Progenitor cell of endocrine pancreas (in vitro differentiated cells): Measurements from ENCODE around the gene DNAJA4. TPM values are rescaled to one million over a fixed set of nuclear protein-coding genes. Genes with fewer than 3 reads are reported as not detected.
"Not testable (repeated sequence)": the region's sequence is repeated elsewhere in the genome, so short reads cannot be mapped to it uniquely, and the experiment has no call there.

ENCODE experiments used
- DNase-seq: peaks from one replicate; pipeline ENCODE4 v3.0.0; 2021; ENCODE audit warnings: low spot score; ENCODE audit not compliant: unreplicated experiment
- H3K27ac Mint-ChIP-seq: 2 replicates; pipeline ENCODE4 v1.8.0; 2021; ENCODE audit warnings: mild to moderate bottlenecking, moderate library complexity, mixed read lengths
- H3K27me3 Mint-ChIP-seq: 2 replicates; pipeline ENCODE4 v1.8.0; 2021; ENCODE audit warnings: mixed read lengths
- H3K36me3 Mint-ChIP-seq: 2 replicates; pipeline ENCODE4 v1.8.0; 2022; ENCODE audit warnings: mixed read lengths; ENCODE audit not compliant: insufficient read depth
- H3K4me1 Mint-ChIP-seq: 2 replicates; pipeline ENCODE4 v1.8.0; 2021; ENCODE audit warnings: low read depth, mixed read lengths
- H3K4me3 Mint-ChIP-seq: 2 replicates; pipeline ENCODE4 v1.8.0; 2021; ENCODE audit warnings: low read depth, mild to moderate bottlenecking, moderate library complexity, mixed read lengths
- H3K9me3 Mint-ChIP-seq: 2 replicates; pipeline ENCODE4 v1.8.0; 2021; ENCODE audit warnings: low read depth, mixed read lengths
- CTCF ChIP-seq: fragments of 200-600 bp; sonication (generic); IDR thresholded peaks from one replicate; pipeline ENCODE4 v1.5.0; 2021; ENCODE audit warnings: antibody characterized with exemption, mild to moderate bottlenecking; ENCODE audit not compliant: unreplicated experiment
- total RNA-seq: library from RNA; stranded (reverse); gene quantifications from 2 replicates; pipeline ENCODE4 v1.2.1, GENCODE V29; 2021

The DNAJA4 gene
- total RNA-seq, 1 donor from 2014 or later: 4.8 TPM

- no peak overlapping the region for H3K4me3 Mint-ChIP-seq
- no peak for TF ChIP-seq CTCF
- no peaks in the 10 kb centered on the region for H3K36me3 Mint-ChIP-seq
- DNase-seq: no peak
- H3K27me3 Mint-ChIP-seq: peaks cover 3% of the 10 kb centered on the region
- peaks cover 9% of the 10 kb centered on the region for H3K4me1 Mint-ChIP-seq
- no peaks in the 10 kb centered on the region for H3K9me3 Mint-ChIP-seq
- no peak overlapping the region for H3K27ac Mint-ChIP-seq
Measured at GRCh38 chr15:78243491-78243941, 20.8 kb upstream of the DNAJA4 start.

- no peak overlapping the region for H3K4me3 Mint-ChIP-seq
- TF ChIP-seq CTCF: no peak
Measured at GRCh38 chr15:78244101-78244500, 20.3 kb upstream of the DNAJA4 start.

GRCh38 chr15:78244893-78245292 is 19.5 kb upstream of the DNAJA4 start:
- Mint-ChIP-seq H3K27me3 (peaks cover 3% of the 10 kb centered on the region), H3K4me1 (peaks cover 9% of the 10 kb centered on the region), H3K4me3 (no peak overlapping the region), H3K36me3 (no peaks in the 10 kb centered on the region), H3K9me3 (no peaks in the 10 kb centered on the region), H3K27ac (no peak overlapping the region)
- no peak for DNase-seq
- no peak for TF ChIP-seq CTCF

More at GRCh38 chr15:78244101-78244500, 20.3 kb upstream of the DNAJA4 start:
- H3K9me3 Mint-ChIP-seq: no peaks in the 10 kb centered on the region
- no peaks in the 10 kb centered on the region for H3K36me3 Mint-ChIP-seq
- peaks cover 9% of the 10 kb centered on the region for H3K4me1 Mint-ChIP-seq
- peaks cover 3% of the 10 kb centered on the region for H3K27me3 Mint-ChIP-seq
- DNase-seq: no peak
- H3K27ac Mint-ChIP-seq: no peak overlapping the region

GRCh38 chr15:78245392-78245791 is 19.0 kb upstream of the DNAJA4 start:
- DNase-seq, H3K4me3 Mint-ChIP-seq, H3K27ac Mint-ChIP-seq, H3K9me3 Mint-ChIP-seq, H3K4me1 Mint-ChIP-seq, H3K27me3 Mint-ChIP-seq, H3K36me3 Mint-ChIP-seq: not testable (repeated sequence)

- not testable (repeated sequence) for H3K9me3 Mint-ChIP-seq, H3K36me3 Mint-ChIP-seq, H3K4me3 Mint-ChIP-seq, DNase-seq, H3K27me3 Mint-ChIP-seq, H3K27ac Mint-ChIP-seq, H3K4me1 Mint-ChIP-seq
Measured at GRCh38 chr15:78245976-78246620, 18.3 kb upstream of the DNAJA4 start.

GRCh38 chr15:78247911-78248310 is 16.5 kb upstream of the DNAJA4 start:
- no peaks in the 10 kb centered on the region for H3K9me3 Mint-ChIP-seq
- H3K27me3 Mint-ChIP-seq: peaks cover 6% of the 10 kb centered on the region
- H3K4me3 Mint-ChIP-seq: no peak overlapping the region
- TF ChIP-seq CTCF: no peak
- no peaks in the 10 kb centered on the region for H3K36me3 Mint-ChIP-seq
- H3K4me1 Mint-ChIP-seq: peaks cover 9% of the 10 kb centered on the region
- DNase-seq: no peak
- H3K27ac Mint-ChIP-seq: no peak overlapping the region
